ENCODE measurements around the gene OOEP. TPM values are rescaled to one million over a fixed set of nuclear protein-coding genes. Genes with fewer than 3 reads are reported as not detected.

OOEP gene
- total and polyA plus RNA-seq, 2 of the 4 experiments (the other 2 are of a cell fraction) = not detected

- Histone ChIP-seq H3K9me1 (ENCODE audit: insufficient read depth, low read length) (no peaks in the 10 kb centered on the region; the same call in 1 of the 2 replicates), H4K8ac (ENCODE audit: low read depth in 2 of 2, low read length in 2 of 2) (no peak overlapping the region), H2AK5ac (ENCODE audit: low read depth, low read length) (no peak overlapping the region), H3K18ac (ENCODE audit: low read depth, low read length) (no peak overlapping the region), H2BK15ac (ENCODE audit: low read depth, low read length) (no peak overlapping the region), H3K4me3 (ENCODE audit: insufficient read depth, low read depth, low read length) (no peak overlapping the region), H2AK9ac (replicated peaks; ENCODE audit: low read depth, low read length, poor library complexity) (no peak overlapping the region), H3K27me3 (ENCODE audit: control insufficient read depth, insufficient read depth, low read length) (0 out of 2 replicates have a peak, but pooled peaks cover 3% of the 10 kb centered on the region), H4K5ac (ENCODE audit: low read depth, low read length) (no peak overlapping the region), H3K23ac (ENCODE audit: low read depth, low read length) (no peak overlapping the region), H3K9ac (ENCODE audit: low read depth, low read length) (no peak overlapping the region), H3K79me1 (ENCODE audit: low read depth in 1 of 2, low read length in 2 of 2) (no peaks in the 10 kb centered on the region), H2BK120ac (ENCODE audit: low read depth, low read length) (no peak overlapping the region), H3K56ac (ENCODE audit: extremely low read depth, insufficient read depth, low read length) (no peak overlapping the region), H4K91ac (ENCODE audit: insufficient read depth, low read depth, low read length) (no peak overlapping the region), H3K27ac (ENCODE audit: insufficient read depth, low read length) (no peak overlapping the region), H3K14ac (replicated peaks; ENCODE audit: low read depth, low read length) (no peak overlapping the region), H3K9me3 (ENCODE audit: control insufficient read depth, insufficient read depth, low read length) (no peaks in the 10 kb centered on the region), H2BK5ac (ENCODE audit: low read depth, low read length, poor library complexity, severe bottlenecking) (no peak overlapping the region), H3K4ac (ENCODE audit: low read depth, low read length) (no peak overlapping the region), H3K4me1 (ENCODE audit: control insufficient read depth, insufficient read depth, low read length) (no peaks in the 10 kb centered on the region), H3K4me2 (ENCODE audit: low read depth, low read length) (no peak overlapping the region), H4K20me1 (ENCODE audit: insufficient read depth, low read length) (no peaks in the 10 kb centered on the region), H2AFZ (replicated peaks; ENCODE audit: low read length, poor library complexity) (no peak overlapping the region), H3K36me3 (ENCODE audit: control insufficient read depth, insufficient read depth, low read length) (no peaks in the 10 kb centered on the region), H2BK20ac (ENCODE audit: low read depth, low read length) (no peak overlapping the region)
- ATAC-seq (ENCODE audit: low read depth) (no peak), DNase-seq (no peak)
- BruUV-seq (replicated peaks) = no TSS peak
- ChIA-PET POLR2A (ENCODE audit: unreplicated experiment) (no interaction called here), CTCF (interaction anchor here (1.3 to 1.9 kb wide), 2 partner anchors 10 to 40 kb away, joined by 3 to 7 read pairs; no protein-coding TSS in a partner anchor)
- dilution Hi-C loops (cut with HindIII; ENCODE audit: low sequenced_read_pairs, unreplicated experiment) (no loop called here), in situ Hi-C loops (cut with MboI; ENCODE audit: low sequenced_read_pairs) (loop anchor here (25.0 kb wide), 1 partner anchor 913 kb away; no protein-coding TSS in a partner anchor), intact Hi-C loops (cut with micrococcal nuclease) (loop anchor here (1.0 to 5.0 kb wide), 4 partner anchors 40 to 913 kb away; no protein-coding TSS in a partner anchor)
- no CpG with 5 or more reads among the region's 3 CpGs for WGBS, 2 experiments (ENCODE audit: extremely low coverage in 2 of 2, insufficient read length in 1 of 2)
- TF ChIP-seq MAFK (IDR thresholded peaks at IDR 0.05; ENCODE audit: low read depth, low read length) (no peak), MXI1 (IDR thresholded peaks at IDR 0.05; ENCODE audit: borderline replicate concordance, low read depth, low read length) (no peak), CTCF (conservative IDR thresholded peaks at IDR 0.05; ENCODE audit: low read depth, low read length) (no peak), USF2 (IDR thresholded peaks at IDR 0.05; ENCODE audit: low read depth, low read length) (no peak), MAZ (IDR thresholded peaks at IDR 0.05; ENCODE audit: borderline replicate concordance, low read depth, low read length) (no peak), RAD21 (IDR thresholded peaks at IDR 0.05; ENCODE audit: low read length) (no peak), BHLHE40 (IDR thresholded peaks at IDR 0.05; ENCODE audit: low read depth, low read length) (no peak), SMC3 (IDR thresholded peaks at IDR 0.05; ENCODE audit: low read depth, low read length) (no peak), CEBPB (IDR thresholded peaks at IDR 0.05; ENCODE audit: low read depth, low read length) (no peak), ELK1 (IDR thresholded peaks at IDR 0.05; ENCODE audit: borderline replicate concordance, low read depth, low read length) (no peak), FOS (IDR thresholded peaks at IDR 0.05; ENCODE audit: low read depth, low read length) (no peak), POLR2A (IDR thresholded peaks at IDR 0.05; ENCODE audit: low read depth, low read length) (no peak)
These were observed 44.0 kb downstream of the OOEP start for GRCh38 chr6:73325656-73326055.
